GM18519 (cell line): ENCODE data around the gene CBX1.
"Not testable (repeated sequence)": the region's sequence is repeated elsewhere in the genome, so short reads cannot be mapped to it uniquely, and the experiment has no call there.

Source experiments
- ATAC-seq: cut with Tn5 transposase; IDR thresholded peaks from one replicate; pipeline ENCODE4 v1.9.1; 2021; ENCODE audit warnings: mild to moderate bottlenecking, moderate library complexity; ENCODE audit not compliant: unreplicated experiment, low FRiP score

Gene CBX1

GRCh38 chr17:48054238-48055185 is 46.8 kb downstream of the CBX1 start:
- no peak for ATAC-seq

DNA sequence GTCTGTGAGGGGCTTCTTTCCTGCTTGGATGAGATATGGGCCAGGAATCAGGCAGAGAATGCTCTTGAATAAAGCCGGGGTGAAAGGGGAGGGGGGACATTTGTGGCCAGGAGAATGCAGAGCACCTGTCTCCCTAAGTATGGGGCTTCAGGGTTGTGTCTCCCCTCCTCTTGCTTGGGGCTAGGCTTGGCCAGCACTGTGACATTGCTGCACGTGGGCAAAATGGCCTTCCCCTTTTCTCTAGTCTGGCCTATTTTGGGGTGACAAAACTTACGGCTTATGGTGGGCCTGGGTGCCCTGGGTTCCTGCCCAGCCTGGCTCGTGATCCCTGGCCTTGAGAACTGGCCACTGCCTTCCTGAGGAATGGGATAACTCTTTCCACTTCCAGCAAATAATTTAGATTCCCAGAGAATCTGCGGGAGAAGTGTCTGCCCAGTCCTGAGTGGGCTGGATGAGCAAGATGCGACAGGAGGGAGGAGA is 47.5 kb downstream of the CBX1 start:
- ATAC-seq = no peak

GRCh38 chr17:48052956-48053757 is 48.1 kb downstream of the CBX1 start:
- no peak for ATAC-seq

- ATAC-seq = no peak
Observed at GRCh38 chr17:48051706-48052486, 49.4 kb downstream of the CBX1 start.

GRCh38 chr17:48051283-48051682 is 50.0 kb downstream of the CBX1 start:
- ATAC-seq = no peak

GRCh38 chr17:48048384-48049126 is 52.7 kb downstream of the CBX1 start:
- ATAC-seq = no peak

GRCh38 chr17:48047741-48048383 is 53.4 kb downstream of the CBX1 start, which contains the start of gene NFE2L1:
NFE2L1 (plus strand) TSS chr17:48048359; CDS start chr17:48051119, 2,760 bp downstream.
- ATAC-seq = peak; percentile 74

- ATAC-seq = no peak
Observed at GRCh38 chr17:48047113-48047740, 54.1 kb downstream of the CBX1 start.

- ATAC-seq = no peak
Observed at GRCh38 chr17:48046296-48046695, 55.0 kb downstream of the CBX1 start.

GRCh38 chr17:48045316-48046001 is 55.8 kb downstream of the CBX1 start:
- ATAC-seq = no peak

- ATAC-seq = no peak
Observed at GRCh38 chr17:48044851-48045250, 56.4 kb downstream of the CBX1 start.

DNA sequence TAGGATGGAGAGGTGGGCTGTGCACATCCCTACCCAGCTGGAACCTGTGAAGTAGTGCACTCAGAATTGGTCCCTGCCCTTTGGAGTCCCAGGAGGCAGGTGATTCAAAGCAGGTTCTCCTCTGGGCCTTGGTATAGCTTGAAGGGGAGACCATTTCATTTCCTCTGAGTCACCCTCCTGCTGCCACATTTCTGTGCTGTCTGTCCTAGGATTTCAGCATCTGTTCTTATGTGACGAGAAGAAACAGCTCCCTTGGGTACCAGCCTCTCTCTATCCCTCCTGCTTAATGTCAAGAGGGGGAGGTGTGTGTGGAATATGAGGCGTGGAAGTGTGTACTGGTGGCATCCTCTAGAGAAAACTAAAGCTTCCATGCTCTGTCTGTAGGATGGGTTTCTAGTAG is 58.1 kb downstream of the CBX1 start:
- ATAC-seq = no peak

DNA sequence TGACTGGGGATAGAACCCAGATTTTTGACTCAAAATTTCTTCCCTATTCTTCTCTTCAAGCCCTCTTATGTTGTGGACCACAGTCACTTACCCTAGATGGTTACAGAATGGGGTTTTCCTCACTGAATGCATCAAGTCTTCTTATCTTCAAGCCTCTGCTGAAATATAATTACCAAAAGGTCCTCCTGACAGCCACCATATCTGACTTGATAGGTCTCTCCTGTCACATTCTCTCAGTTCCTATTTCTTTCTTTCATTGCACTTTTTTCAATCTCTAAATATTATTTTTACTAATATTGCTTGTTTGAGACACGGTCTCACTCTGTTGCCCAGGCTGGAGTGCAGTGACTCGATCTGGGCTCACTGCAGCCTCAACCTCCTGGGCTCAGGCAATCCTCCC is 62.6 kb downstream of the CBX1 start:
- ATAC-seq = no peak

- ATAC-seq = no peak
Observed at GRCh38 chr17:48037838-48038323, 63.4 kb downstream of the CBX1 start.

DNA sequence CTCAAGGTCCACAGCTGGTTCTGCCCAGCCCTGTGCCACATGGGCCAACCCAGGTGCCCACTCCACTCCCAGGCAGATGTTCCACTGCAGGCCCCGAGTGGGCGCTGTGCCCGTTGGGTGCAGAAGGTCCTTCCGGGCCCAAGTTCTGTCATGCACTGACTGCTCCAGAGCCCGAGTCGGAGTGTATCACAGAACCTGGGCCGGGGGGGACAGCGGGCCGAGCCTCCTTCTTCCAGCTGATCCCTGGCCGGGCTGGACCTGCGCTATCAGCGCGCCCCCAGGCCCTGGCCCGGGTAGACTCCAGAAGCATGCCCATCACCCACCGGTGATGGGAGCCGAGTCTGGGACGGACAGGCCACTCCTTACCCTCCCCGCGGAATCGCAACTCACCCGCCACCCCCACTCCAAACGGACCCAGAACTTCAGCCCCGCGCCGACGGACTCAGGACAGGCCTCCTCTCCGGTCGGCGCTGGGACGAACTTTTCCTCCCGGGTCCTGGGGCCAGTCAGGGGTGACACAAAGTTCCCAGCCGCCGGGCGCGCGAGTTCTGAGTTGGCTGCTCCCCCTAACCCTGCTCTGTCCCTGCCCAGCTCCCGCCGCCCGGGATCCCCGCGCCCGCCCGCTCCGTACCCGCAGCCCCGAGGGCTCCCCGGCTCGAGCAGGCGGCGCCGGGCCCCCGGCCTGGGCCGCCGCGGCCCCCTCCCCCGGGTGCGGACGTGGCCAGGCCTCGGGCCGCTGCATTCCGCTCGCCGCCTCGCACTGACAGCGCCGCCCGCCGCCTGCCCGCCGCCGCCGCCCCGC is 64.0 kb downstream of the CBX1 start, which contains the start of gene COPZ2:
Gene COPZ2 (minus strand): TSS at position 762 of the 802 bp plus-strand sequence. CDS start 20 bp downstream, at position 742.
- ATAC-seq = no peak

GRCh38 chr17:48036693-48037035 is 64.6 kb downstream of the CBX1 start:
- no peak for ATAC-seq

DNA sequence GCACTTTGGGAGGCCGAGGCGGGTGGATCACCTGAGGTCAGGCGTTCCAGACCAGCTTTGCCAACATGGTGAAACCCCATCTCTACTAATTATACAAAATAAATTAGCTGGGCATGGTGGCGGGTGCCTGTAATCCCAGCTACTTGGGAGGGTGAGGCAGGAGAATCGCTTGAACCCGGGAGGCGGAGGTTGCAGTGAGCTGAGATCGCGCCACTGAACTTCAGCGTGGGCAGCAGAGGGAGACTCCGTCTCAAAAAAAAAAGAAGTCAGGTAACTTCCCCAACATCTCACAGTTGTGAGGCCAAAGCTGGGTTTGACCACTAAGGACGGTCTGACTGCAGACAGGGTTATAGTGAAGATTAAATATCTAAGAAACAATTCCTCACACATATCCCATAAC is 66.5 kb downstream of the CBX1 start:
- not testable (repeated sequence) for ATAC-seq
